ENCODE results near the gene PLEKHN1. TPM values are rescaled to one million over a fixed set of nuclear protein-coding genes. Genes with fewer than 3 reads are reported as not detected.
"Not testable (repeated sequence)": the region's sequence is repeated elsewhere in the genome, so short reads cannot be mapped to it uniquely, and the experiment has no call there.

PLEKHN1 gene
- total RNA-seq, 6 donors from 2014 or later = 1.1 to 11.5 (median 1.6) TPM

- H3K36me3 ChIP-seq = peaks cover 8 to 67% (median 63%) of the 10 kb centered on the region in 4 donors
- TF ChIP-seq POLR2AphosphoS5 (IDR thresholded peaks at IDR 0.05) (no peak), CTCF (IDR thresholded peaks at IDR 0.05) (no peak), EP300 (IDR thresholded peaks at IDR 0.05) (no peak), POLR2A (IDR thresholded peaks at IDR 0.05) (no peak)
- H3K4me1 ChIP-seq = peaks cover 20 to 24% (median 23%) of the 10 kb centered on the region in 4 donors
- peaks cover 4 to 25% (median 18%) of the 10 kb centered on the region in 4 donors for H3K27me3 ChIP-seq
- H3K4me3 ChIP-seq = no peak overlapping the region
- H3K27ac ChIP-seq = no peak overlapping the region
- DNase-seq = peak in 1 of 2 donors; percentile 83
- no peaks in the 10 kb centered on the region for H3K9me3 ChIP-seq
- no peak for ATAC-seq (ENCODE audit: low FRiP score in 2 of 2)
- 93 to 94% methylated on average over 17 to 29 of the region's 29 CpGs for WGBS, 2 donors
Measured at GRCh38 chr1:945688-946556, 20.4 kb upstream of the PLEKHN1 start.

GRCh38 chr1:946811-947210 lies 19.5 kb upstream of the PLEKHN1 start:
- not testable (repeated sequence) for H3K4me3 ChIP-seq
- WGBS, 2 donors = 91 to 95% methylated on average over 10 to 13 of the region's 13 CpGs

GRCh38 chr1:947958-948357 lies 18.3 kb upstream of the PLEKHN1 start:
- DNase-seq (peak in 1 of 2 donors; percentile 72), ATAC-seq (ENCODE audit: low FRiP score in 2 of 2) (no peak)
- Histone ChIP-seq H3K4me1 (peaks cover under 1 to 4% (median 2%) of the 10 kb centered on the region in 4 donors), H3K4me3 (no peak overlapping the region), H3K9me3 (no peaks in the 10 kb centered on the region), H3K36me3 (peaks cover 13 to 87% (median 83%) of the 10 kb centered on the region in 4 donors), H3K27me3 (peaks cover 0 to 5% (median 2%) of the 10 kb centered on the region in 4 donors), H3K27ac (no peak overlapping the region)
- 84 to 95% methylated on average over 3 to 15 of the region's 15 CpGs for WGBS, 2 donors
- TF ChIP-seq POLR2AphosphoS5 (IDR thresholded peaks at IDR 0.05) (no peak), EP300 (IDR thresholded peaks at IDR 0.05) (no peak), POLR2A (IDR thresholded peaks at IDR 0.05) (no peak), CTCF (IDR thresholded peaks at IDR 0.05) (no peak)

More at GRCh38 chr1:946811-947210, 19.5 kb upstream of the PLEKHN1 start:
- not testable (repeated sequence) for ATAC-seq (ENCODE audit: low FRiP score in 2 of 2); H3K27ac ChIP-seq; H3K9me3 ChIP-seq; DNase-seq
- H3K4me1 ChIP-seq = peaks cover 12 to 15% (median 14%) of the 10 kb centered on the region in 4 donors
- H3K27me3 ChIP-seq = peaks cover 4 to 16% (median 12%) of the 10 kb centered on the region in 4 donors
- peaks cover 9 to 75% (median 71%) of the 10 kb centered on the region in 4 donors for H3K36me3 ChIP-seq

- WGBS, 2 donors = 89 to 94% methylated on average over 9 of the region's 9 CpGs
- TF ChIP-seq POLR2A (IDR thresholded peaks at IDR 0.05) (no peak), EP300 (IDR thresholded peaks at IDR 0.05) (no peak), CTCF (IDR thresholded peaks at IDR 0.05) (no peak), POLR2AphosphoS5 (IDR thresholded peaks at IDR 0.05) (no peak)
- DNase-seq (no peak), ATAC-seq (ENCODE audit: low FRiP score in 2 of 2) (no peak)
- no peak overlapping the region for H3K4me3 ChIP-seq
- no peaks in the 10 kb centered on the region for H3K27me3 ChIP-seq
- H3K4me1 ChIP-seq = no peaks in the 10 kb centered on the region
- H3K27ac ChIP-seq = no peak overlapping the region
- peaks cover 28 to 100% (median 95%) of the 10 kb centered on the region in 4 donors for H3K36me3 ChIP-seq
- no peaks in the 10 kb centered on the region for H3K9me3 ChIP-seq
Measured at GRCh38 chr1:950268-950667, 16.0 kb upstream of the PLEKHN1 start.

GRCh38 chr1:950881-951280 lies 15.4 kb upstream of the PLEKHN1 start:
- H3K27me3 ChIP-seq = no peaks in the 10 kb centered on the region

More at GRCh38 chr1:950881-951280, 15.4 kb upstream of the PLEKHN1 start:
- Histone ChIP-seq H3K4me1 (no peaks in the 10 kb centered on the region), H3K4me3 (no peak overlapping the region), H3K36me3 (peaks cover 26 to 100% (median 96%) of the 10 kb centered on the region in 4 donors), H3K9me3 (no peaks in the 10 kb centered on the region), H3K27ac (no peak overlapping the region)
- ATAC-seq (ENCODE audit: low FRiP score in 2 of 2) (no peak), DNase-seq (peak in 1 of 2 donors; percentile 57)
- TF ChIP-seq EP300 (IDR thresholded peaks at IDR 0.05) (no peak), POLR2A (IDR thresholded peaks at IDR 0.05) (no peak), POLR2AphosphoS5 (IDR thresholded peaks at IDR 0.05) (no peak), CTCF (IDR thresholded peaks at IDR 0.05) (no peak)
- WGBS, 2 donors = 96 to 98% methylated on average over 17 to 23 of the region's 23 CpGs
